Activated CD4-positive, CD25-positive, alpha-beta regulatory T cell (primary cell): ENCODE measurements around the gene GPC6.
"Not testable (repeated sequence)": the region's sequence is repeated elsewhere in the genome, so short reads cannot be mapped to it uniquely, and the experiment has no call there.

Experiments
- DNase-seq, 4 experiments: peaks; one replicate each; lab custom pipeline; 2025; lab: John Stamatoyannopoulos, UW

GPC6 gene

GRCh38 chr13:94302847-94303565 is 1076.4 kb downstream of the GPC6 start:
- not testable (repeated sequence) for DNase-seq

DNA sequence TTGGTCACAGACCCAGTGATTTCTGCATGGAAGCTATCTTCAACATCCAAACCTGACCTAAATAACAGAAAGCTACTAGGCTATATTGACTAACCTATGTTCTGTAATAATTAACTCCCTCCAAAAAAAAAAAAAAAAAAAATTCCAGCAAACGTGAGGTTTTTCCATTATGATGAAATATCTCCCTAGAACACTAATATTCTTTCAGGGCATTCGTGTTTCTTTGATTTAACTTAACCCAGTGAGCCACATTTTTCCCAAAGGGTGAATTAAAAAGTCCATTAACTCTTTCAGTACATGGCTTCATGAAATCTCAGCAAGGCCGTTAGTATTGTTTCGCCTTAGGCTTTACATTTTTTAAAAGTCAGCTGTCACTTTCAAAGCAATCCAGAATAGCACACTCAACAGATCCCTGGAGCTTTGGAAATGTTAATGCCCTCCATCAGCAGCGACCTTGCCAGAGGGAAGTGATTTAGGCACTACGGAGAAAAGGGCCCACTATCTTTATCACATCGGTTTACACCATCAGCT is 1077.1 kb downstream of the GPC6 start:
- no peak for DNase-seq

- DNase-seq: no peak
Measured at GRCh38 chr13:94305033-94305432, 1078.4 kb downstream of the GPC6 start.

GRCh38 chr13:94305463-94305862 is 1078.9 kb downstream of the GPC6 start:
- no peak for DNase-seq

- no peak for DNase-seq
Measured at GRCh38 chr13:94305934-94306333, 1079.3 kb downstream of the GPC6 start.

GRCh38 chr13:94308832-94309231 is 1082.2 kb downstream of the GPC6 start:
- no peak for DNase-seq

DNA sequence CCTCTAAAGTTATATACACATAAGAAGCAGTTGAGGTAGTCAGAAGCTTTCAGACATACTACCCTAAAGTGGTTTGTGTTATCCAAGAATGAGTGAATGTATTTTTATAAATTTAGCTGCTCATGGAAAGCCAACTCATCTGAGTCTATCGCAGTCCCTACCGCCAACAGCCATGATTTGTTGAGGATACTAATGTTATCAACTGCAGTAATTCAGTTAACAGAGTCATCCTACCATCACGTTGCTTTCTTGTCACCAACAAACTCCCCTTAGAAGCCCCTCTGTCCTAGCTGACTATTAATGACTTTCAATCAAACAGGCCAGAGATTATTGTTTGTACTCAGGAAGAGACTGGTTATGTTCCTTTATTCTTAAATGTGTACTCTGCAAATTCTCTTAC is 1083.0 kb downstream of the GPC6 start:
- no peak for DNase-seq

DNA sequence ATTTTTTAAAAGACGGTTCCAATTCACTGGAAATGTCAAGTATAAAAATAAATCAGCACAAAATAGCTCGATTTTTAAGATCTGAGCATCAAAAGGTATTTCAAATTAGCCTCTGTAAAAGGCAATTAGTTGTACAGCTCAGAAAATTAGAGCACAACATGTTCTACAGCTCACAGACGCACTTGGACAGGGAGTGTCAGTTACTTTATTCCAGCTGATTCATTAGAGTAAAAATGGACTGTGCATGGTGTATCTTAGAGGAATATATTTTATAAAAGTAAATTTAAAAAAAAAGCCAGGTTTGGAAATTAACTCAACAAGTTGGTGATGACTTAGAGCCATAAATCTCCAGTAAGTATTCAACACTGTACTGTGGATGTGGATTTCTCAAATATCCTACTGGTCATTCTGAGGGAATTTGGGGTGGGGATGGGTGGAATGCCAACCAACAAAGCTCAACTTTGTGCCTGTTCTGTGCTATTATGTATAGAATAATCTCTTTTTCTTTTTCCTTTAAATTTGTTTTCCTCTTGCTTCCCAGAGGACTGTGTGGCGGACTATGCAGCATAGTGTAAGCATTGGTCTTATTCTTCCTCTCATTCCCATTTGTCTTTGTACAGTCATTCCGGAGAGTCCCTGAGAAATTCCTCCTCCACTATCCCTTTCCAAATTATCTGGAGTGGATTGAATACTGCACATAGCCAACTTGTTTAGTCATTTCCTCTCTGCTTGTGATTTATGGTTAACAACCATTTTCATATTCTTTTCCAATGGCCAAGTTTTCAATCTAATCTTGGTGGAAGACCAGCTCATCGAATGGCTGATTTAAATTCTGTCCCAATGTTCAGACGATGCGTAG is 1083.6 kb downstream of the GPC6 start:
- DNase-seq: no peak

DNA sequence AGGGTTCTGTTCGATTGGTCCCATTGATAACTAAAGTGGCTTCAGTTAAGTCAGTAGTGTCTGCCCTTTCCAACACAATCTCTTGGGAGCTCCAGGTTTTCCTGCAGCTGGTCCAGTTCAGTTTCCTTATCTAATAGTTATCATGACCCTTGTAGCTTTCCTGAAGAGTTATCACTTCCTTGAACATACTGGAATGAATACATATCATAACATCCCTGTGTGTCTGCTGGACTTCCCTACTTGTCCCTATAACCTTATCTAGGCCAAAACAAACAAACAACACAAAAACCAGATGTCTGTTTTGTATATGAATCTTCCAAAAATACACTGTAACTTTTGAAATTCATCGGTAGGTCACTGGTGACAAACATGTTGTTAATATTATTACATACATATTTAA is 1085.3 kb downstream of the GPC6 start:
- DNase-seq: no peak

DNA sequence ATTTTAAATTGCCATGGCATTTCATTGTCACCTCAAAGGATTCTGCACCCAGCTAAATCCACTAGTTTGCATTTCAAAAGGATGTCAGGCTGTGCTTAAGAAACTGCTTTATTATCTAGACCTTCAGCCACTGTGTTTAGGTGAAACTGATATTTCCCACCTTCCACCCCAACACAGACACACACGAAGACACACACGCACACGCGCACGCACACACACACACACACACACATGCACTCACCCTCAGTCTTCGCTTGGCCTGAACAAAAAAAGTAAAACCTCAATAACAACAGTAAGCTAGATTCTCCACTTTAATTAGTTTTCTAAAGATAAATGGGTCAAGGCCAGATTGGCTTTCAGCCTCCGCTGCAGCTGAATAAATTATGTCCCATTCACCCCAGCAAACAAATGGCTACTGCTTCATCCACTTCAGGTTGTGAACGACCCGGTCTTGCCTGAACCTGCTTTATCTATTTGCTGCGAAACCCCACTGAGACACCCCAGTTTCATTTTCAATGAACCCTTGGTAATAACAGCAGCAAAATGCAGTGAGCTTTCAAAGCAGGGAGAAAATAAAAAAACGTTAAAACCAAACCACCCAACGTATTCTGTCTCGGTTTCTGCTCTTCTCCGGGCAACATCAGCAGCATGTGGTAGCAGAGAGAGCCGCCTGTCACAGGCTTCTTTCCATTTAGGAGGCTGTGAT is 1086.1 kb downstream of the GPC6 start:
- no peak for DNase-seq

DNA sequence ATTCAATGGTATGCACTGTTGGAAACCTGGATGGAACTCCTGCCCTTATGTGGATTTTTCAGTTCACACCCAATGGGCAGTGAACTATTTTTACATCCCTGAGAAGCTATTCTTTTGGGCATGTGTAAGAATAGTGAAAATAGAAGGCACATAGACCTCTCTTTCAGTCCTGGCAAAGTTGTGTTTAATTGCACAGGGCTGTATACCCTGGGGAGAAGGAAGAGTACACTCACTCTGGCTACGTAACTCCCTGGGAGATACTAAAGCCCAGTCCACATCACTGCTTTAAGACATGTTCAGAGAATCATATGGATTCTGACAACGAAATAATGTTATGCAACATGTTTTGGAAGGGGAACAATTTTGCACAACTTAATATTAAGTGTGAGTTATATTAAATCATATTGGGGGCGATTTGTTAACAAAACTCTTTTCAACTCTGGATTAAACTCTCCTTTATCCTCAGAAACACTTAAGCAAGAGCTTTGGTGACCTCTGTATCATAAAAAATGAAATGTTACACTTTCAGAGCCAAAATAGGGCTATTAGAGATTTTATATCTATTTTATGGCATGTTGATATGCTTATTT is 1086.8 kb downstream of the GPC6 start:
- no peak for DNase-seq

DNA sequence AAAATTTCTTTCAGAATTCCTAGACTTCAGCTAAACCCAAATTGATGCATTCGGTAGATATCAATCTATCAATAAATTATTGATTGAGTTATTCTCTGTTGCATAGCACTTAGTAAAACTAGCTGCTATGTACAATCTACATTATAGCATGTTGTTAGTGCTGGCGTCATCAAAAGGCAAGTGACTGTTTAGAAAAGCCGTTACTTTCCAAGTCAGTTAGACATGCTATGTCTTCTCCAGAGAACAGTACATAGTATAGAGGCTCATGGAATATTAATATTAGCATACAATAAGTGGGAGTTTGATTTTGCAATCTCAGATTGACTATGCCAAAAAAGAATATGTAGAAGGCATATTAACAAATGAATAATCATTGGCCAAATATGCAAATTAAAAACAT is 1087.3 kb downstream of the GPC6 start:
- DNase-seq: no peak

DNA sequence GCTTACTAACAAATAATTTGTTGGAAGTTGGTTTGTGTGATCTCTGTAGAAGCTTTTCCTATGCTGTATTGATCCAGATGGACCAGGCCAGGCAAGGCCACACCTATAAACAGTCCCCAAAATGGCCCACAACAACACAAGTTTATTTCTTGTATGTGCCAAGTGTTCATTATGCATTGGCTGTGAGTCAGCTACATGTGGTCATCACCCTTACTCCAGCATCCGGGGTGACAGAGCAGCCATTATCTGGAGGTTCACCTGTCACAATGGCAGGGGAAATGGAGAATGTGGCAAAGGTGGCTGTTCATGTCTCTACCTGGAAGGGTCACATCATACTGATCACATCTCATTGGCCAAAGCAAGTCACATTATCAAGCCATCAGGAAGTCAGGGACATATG is 1088.6 kb downstream of the GPC6 start:
- DNase-seq: no peak

DNA sequence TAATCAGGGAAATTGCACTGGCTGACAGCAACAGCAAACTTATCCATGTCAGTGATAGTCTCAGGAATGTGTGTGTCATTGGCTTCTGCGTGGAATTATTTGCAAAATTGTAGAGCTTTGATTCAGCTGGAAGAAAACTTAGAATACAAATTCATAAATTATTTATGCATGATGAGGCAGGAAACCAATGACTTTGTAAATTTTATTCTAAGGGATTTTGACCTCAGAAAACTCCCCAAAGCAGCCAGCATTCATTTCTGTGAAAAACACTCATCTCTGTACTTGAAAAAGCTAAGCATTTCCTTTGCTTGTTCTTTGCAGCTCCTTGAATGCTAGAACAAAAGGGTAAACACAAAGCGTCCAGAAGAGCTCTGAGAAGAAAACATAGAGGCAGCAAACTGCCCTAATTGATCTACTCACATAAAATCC is 1090.5 kb downstream of the GPC6 start:
- DNase-seq: no peak

DNA sequence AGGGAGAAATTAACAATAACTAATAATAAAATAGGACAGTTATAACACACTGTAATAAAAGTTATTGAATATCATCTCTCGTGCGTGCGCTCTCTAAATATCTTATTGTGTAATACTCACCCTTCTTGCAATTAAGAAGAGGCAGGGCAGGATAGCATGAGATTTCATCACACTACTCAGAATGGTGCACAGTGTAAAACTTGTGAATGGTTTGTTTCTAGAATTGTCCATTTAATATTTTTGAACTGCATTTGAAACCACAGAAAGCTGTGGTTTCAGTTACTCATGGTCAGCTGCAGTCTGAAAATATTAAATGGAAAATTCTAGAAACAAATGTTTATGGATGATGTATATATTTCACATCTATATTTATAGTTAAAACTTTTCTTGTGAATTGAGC is 1091.8 kb downstream of the GPC6 start:
- DNase-seq: no peak

DNA sequence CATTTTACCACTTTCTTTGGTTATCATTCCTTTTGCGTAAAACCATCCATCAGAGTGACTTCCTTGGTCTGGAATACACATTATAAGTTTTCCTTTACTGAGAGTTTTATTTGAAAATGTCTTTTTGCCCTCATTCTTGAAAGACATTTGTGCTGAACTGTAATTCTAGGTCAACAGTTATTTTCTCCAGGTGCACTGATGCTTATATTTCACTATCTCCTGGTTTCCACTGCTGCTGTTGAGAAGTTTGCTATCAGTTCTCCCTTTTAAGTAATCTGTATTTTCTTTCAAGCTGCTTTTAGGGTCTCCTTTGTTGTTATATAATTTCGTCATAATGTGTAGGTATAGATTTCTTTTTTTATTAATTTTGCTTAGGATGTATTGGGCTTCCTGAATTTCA is 1092.9 kb downstream of the GPC6 start:
- no peak for DNase-seq

GRCh38 chr13:94322925-94323763 is 1096.5 kb downstream of the GPC6 start:
- no peak for DNase-seq

DNA sequence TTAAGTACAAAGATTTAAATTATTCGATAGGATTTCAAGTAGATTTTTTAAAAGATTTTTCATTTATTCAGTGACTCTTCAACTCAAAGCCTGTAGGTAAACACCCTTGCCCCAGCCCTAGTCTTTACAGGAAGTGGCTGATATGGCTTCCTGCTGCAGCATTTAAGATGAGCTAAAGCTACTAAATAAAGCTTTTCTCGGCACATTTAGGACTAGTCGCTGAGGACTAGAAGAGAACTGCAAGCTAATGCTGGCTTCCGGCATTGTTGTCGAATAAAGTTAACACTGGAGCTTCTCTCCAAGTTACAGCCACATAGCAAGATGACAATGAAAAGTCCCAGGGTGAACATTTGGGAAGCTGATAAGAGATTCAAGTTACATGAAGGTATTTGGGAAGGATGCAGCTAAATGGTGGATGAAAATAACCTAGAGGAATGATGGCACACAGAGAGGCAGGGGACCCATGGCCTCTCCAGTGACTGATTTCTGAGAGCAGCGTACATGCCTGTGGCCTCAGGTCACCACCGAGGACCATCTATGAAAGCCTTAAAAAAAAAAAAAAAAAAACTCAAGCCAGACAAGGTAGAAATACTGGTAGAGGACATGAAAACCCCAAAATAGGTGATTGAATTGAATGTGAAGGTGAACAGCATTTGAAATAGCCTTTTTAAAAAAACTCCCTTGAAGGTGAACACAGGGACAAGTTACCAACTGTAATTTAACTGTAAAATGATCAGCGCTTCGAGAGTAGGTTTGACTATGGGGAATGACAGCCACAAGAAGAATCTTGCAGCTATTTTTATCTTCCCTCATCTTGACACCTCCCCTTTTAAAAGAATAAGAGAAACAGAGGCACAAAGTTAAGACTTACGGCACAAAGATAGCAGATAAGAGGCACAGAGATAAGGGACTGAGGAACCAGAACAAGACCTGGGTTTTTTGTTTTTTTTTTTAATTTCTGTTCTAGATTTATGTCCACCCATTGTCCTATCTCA is 1097.5 kb downstream of the GPC6 start:
- peak in 2 of 4 experiments; percentile 13 to 14 for DNase-seq

GRCh38 chr13:94324767-94325540 is 1098.3 kb downstream of the GPC6 start:
- no peak for DNase-seq
